ENCODE measurements around the gene BLNK. TPM values are rescaled to one million over a fixed set of nuclear protein-coding genes. Genes with fewer than 3 reads are reported as not detected.

The BLNK gene
- total and polyA plus RNA-seq, 7 donors: 0.15 to 3.7 (median 1.1) TPM

DNA sequence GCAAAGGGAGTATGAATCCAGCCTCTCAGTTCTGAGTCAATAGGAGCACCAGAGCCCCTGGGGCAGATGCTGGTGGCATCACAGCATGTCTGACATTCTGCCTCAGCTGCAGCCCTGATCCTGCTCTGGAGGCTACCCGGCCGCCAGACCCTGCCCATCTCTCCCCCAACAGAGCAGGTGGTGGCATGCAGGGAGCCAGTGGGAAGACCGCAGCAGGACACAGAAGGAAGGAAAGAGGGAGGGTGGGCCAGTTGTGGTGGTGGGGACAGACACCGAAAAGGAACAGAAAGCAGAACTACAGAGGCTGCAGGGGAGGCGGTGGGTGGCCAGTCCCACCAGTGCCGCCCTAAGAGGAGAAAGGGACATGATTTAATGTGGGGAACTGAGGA lies 35.3 kb downstream of the BLNK start:
- ATAC-seq: no peak
- no peak for DNase-seq

DNA sequence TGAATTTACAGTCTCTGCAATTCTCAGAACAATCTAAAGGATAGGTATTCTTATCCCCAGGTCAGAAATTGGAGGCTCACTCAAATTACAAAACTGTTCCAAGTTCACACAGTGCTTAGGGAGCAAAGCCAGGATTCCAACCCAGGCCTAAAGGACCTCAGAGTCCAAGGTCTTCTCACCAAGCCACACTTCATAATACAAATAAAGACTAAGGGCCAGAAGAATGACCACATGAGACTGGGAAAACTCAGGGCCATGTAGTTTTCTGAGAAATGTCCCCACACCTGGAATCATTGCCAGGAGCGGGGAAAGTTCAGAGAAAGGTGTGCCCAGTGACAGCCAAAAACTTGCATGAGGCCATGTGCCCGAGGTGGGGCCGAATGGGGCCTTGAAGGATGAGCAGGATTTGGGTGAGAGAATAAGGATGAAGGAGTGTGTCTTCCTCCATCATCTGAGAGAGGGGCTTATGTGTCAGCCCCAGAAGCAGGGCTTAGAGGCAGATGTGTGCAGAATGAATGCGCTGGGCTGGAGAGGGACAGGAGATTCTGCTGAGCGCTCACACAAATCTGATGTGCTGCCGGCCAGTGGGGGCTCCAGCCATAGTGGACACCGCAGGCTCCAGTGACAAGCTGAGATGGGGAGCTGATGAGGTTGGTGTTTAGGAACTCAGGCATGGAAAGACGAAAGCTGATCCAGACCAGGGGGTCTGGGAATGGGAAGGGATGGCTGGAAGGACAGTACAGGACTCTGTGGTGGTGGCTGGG lies 35.9 kb downstream of the BLNK start:
- Histone ChIP-seq H3K4me1 (no peaks in the 10 kb centered on the region), H3K27me3 (ENCODE audit: insufficient read depth in 3 of 3, low read length in 2 of 3) (no peaks in the 10 kb centered on the region), H3K27ac (no peak overlapping the region), H3K36me3 (ENCODE audit: insufficient read depth in 1 of 2, low read depth in 1 of 2) (no peaks in the 10 kb centered on the region), H3K4me3 (no peak overlapping the region), H3K9me3 (no peaks in the 10 kb centered on the region)
- TF ChIP-seq, protein P1, sequence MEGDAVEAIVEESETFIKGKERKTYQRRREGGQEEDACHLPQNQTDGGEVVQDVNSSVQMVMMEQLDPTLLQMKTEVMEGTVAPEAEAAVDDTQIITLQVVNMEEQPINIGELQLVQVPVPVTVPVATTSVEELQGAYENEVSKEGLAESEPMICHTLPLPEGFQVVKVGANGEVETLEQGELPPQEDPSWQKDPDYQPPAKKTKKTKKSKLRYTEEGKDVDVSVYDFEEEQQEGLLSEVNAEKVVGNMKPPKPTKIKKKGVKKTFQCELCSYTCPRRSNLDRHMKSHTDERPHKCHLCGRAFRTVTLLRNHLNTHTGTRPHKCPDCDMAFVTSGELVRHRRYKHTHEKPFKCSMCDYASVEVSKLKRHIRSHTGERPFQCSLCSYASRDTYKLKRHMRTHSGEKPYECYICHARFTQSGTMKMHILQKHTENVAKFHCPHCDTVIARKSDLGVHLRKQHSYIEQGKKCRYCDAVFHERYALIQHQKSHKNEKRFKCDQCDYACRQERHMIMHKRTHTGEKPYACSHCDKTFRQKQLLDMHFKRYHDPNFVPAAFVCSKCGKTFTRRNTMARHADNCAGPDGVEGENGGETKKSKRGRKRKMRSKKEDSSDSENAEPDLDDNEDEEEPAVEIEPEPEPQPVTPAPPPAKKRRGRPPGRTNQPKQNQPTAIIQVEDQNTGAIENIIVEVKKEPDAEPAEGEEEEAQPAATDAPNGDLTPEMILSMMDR (IDR thresholded peaks at IDR 0.05): no peak
- ATAC-seq (no peak), DNase-seq (no peak)
- intact Hi-C loops (cut with DNase I): no loop called here
- WGBS, 3 donors: 88 to 92% (median 90%) methylated on average over 8 of the region's 8 CpGs

More for the DNA sequence above, 35.3 kb downstream of the BLNK start:
- 78 to 83% (median 80%) methylated on average over 6 of the region's 6 CpGs for WGBS, 3 donors
- H3K9me3 ChIP-seq: no peaks in the 10 kb centered on the region
- H3K4me1 ChIP-seq: no peaks in the 10 kb centered on the region
- H3K27me3 ChIP-seq (ENCODE audit: insufficient read depth in 3 of 3, low read length in 2 of 3): no peaks in the 10 kb centered on the region
- no peak overlapping the region for H3K27ac ChIP-seq
- intact Hi-C loops (cut with DNase I): no loop called here
- no peaks in the 10 kb centered on the region for H3K36me3 ChIP-seq (ENCODE audit: insufficient read depth in 1 of 2, low read depth in 1 of 2)
- TF ChIP-seq, protein P1 (IDR thresholded peaks at IDR 0.05): no peak
- no peak overlapping the region for H3K4me3 ChIP-seq

DNA sequence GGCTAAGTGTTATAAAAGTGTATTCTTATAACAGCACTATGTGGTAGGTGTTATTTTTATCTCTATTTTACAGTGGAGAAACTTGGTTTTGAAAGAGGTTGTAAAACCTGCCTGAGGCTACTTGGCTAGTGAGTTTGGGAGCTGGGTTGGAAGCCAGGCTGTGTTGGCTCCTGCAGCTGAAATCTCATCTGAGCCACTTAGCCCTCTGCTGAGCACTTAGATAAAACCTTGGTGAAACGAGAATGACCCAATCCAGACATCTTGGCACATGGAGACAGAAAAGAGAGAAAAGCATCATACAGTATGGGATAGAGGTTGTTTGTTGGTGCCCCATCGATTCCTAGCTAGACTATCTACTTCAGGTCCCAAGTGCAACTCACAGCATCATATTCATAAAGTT lies 37.4 kb downstream of the BLNK start:
- no peaks in the 10 kb centered on the region for H3K27me3 ChIP-seq (ENCODE audit: insufficient read depth in 3 of 3, low read length in 2 of 3)
- intact Hi-C loops (cut with DNase I): no loop called here
- H3K4me1 ChIP-seq: no peaks in the 10 kb centered on the region
- H3K4me3 ChIP-seq: no peak overlapping the region
- WGBS, 3 donors: 54 to 72% (median 61%) methylated on average over 2 of the region's 2 CpGs
- H3K9me3 ChIP-seq: no peaks in the 10 kb centered on the region
- ATAC-seq: no peak
- no peak for DNase-seq
- H3K36me3 ChIP-seq (ENCODE audit: insufficient read depth in 1 of 2, low read depth in 1 of 2): no peaks in the 10 kb centered on the region
- no peak overlapping the region for H3K27ac ChIP-seq
- TF ChIP-seq, protein P1 (IDR thresholded peaks at IDR 0.05): no peak

DNA sequence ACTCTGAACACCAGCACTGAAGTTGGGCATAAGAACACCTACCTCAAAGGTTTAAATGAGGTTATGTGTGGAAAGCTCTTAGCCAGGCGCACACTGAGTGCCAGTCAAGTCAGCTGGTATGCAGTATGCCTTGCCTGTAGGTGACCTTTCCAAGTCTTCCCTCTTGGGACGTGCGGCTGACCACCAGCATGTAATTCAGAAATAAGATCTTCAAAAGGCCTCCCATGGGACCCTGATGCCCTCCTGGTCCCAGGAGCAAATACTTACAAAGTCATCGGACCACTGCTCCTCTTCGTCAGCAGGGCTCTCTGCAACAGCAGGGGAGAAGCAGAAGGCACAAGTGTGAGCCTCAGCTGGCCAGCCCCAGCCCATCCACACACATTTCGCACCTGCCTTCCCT lies 40.8 kb downstream of the BLNK start:
- no peaks in the 10 kb centered on the region for H3K9me3 ChIP-seq
- H3K27me3 ChIP-seq (ENCODE audit: insufficient read depth in 3 of 3, low read length in 2 of 3): no peaks in the 10 kb centered on the region
- intact Hi-C loops (cut with DNase I): loop anchor here in 1 of 2 donors (2.0 kb wide), 1 partner anchor 62 kb away; no protein-coding TSS in a partner anchor
- TF ChIP-seq, protein P1 (IDR thresholded peaks at IDR 0.05): no peak
- no peak overlapping the region for H3K4me3 ChIP-seq
- H3K27ac ChIP-seq: no peak overlapping the region
- DNase-seq (no peak), ATAC-seq (no peak)
- no peaks in the 10 kb centered on the region for H3K36me3 ChIP-seq (ENCODE audit: insufficient read depth in 1 of 2, low read depth in 1 of 2)
- WGBS, 3 donors: 67 to 91% (median 72%) methylated on average over 6 of the region's 6 CpGs
- H3K4me1 ChIP-seq: no peaks in the 10 kb centered on the region

All from psoas muscle (tissue), 8 donors.